HL-60 (cell line): ENCODE data around the gene SRMS.

Source experiments
- DNase-seq, 2 experiments: peaks; one replicate each; pipeline ENCODE4 v3.0.0-alpha.2; 2010 to 2020; ENCODE audit warnings: low read depth in 1 of 2, low spot score in 1 of 2
- H3K27ac ChIP-seq: fragments of 250-450 bp; sonication (Bioruptor Pico); replicated peaks from 2 replicates; pipeline ENCODE4 v1.5.1; 2020; ENCODE audit warnings: mild to moderate bottlenecking, moderate library complexity
- H3K27me3 ChIP-seq: fragments of 250-450 bp; sonication (Bioruptor Pico); 2 replicates; pipeline ENCODE4 v1.5.1; 2021; ENCODE audit warnings: mild to moderate bottlenecking, moderate library complexity; ENCODE audit not compliant: insufficient read depth, poor library complexity, severe bottlenecking
- H3K4me3 ChIP-seq: replicated peaks from 2 replicates; pipeline ENCODE4 v1.5.1; 2011; ENCODE audit warnings: mild to moderate bottlenecking, control low read depth, low read length; ENCODE audit not compliant: insufficient read depth
- CTCF ChIP-seq: IDR thresholded peaks from one replicate; pipeline ENCODE4 v1.5.1; 2011; ENCODE audit warnings: low read length, control low read depth, inconsistent platforms; ENCODE audit not compliant: insufficient read depth
- GABPA ChIP-seq: IDR thresholded peaks from 2 replicates; pipeline ENCODE4 v1.6.1; 2012; ENCODE audit warnings: low read depth
- POLR2AphosphoS5 ChIP-seq: IDR thresholded peaks from 2 replicates; pipeline ENCODE4 v1.6.1; 2012; ENCODE audit warnings: low read depth
- SPI1 ChIP-seq: IDR thresholded peaks from 2 replicates; pipeline ENCODE4 v1.6.1; 2012; ENCODE audit warnings: low read depth, mild to moderate bottlenecking, borderline replicate concordance
- TF ChIP-seq, protein P1 (sequence below): IDR thresholded peaks from 2 replicates; pipeline ENCODE4 v1.6.1; 2012; ENCODE audit warnings: low read depth; ENCODE audit not compliant: insufficient replicate concordance

The SRMS gene

GRCh38 chr20:63536997-63537524 lies 10.5 kb downstream of the SRMS start, which contains the start of gene PTK6:
Gene PTK6, minus strand, starts transcription at chr20:63537376. Its CDS starts 62 bp downstream, at chr20:63537314.
- H3K27me3 ChIP-seq: peaks cover 23% of the 10 kb centered on the region
- TF ChIP-seq SPI1: peak; percentile 85
- TF ChIP-seq, protein P1, sequence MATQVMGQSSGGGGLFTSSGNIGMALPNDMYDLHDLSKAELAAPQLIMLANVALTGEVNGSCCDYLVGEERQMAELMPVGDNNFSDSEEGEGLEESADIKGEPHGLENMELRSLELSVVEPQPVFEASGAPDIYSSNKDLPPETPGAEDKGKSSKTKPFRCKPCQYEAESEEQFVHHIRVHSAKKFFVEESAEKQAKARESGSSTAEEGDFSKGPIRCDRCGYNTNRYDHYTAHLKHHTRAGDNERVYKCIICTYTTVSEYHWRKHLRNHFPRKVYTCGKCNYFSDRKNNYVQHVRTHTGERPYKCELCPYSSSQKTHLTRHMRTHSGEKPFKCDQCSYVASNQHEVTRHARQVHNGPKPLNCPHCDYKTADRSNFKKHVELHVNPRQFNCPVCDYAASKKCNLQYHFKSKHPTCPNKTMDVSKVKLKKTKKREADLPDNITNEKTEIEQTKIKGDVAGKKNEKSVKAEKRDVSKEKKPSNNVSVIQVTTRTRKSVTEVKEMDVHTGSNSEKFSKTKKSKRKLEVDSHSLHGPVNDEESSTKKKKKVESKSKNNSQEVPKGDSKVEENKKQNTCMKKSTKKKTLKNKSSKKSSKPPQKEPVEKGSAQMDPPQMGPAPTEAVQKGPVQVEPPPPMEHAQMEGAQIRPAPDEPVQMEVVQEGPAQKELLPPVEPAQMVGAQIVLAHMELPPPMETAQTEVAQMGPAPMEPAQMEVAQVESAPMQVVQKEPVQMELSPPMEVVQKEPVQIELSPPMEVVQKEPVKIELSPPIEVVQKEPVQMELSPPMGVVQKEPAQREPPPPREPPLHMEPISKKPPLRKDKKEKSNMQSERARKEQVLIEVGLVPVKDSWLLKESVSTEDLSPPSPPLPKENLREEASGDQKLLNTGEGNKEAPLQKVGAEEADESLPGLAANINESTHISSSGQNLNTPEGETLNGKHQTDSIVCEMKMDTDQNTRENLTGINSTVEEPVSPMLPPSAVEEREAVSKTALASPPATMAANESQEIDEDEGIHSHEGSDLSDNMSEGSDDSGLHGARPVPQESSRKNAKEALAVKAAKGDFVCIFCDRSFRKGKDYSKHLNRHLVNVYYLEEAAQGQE: no peak
- no peak for TF ChIP-seq GABPA
- TF ChIP-seq POLR2AphosphoS5: no peak
- peak within 1 kb of the TSS; percentile 42 for H3K4me3 ChIP-seq
- peak; percentile 50 to 77 for DNase-seq
- H3K27ac ChIP-seq: peak within 1 kb of the TSS; percentile 61

DNA sequence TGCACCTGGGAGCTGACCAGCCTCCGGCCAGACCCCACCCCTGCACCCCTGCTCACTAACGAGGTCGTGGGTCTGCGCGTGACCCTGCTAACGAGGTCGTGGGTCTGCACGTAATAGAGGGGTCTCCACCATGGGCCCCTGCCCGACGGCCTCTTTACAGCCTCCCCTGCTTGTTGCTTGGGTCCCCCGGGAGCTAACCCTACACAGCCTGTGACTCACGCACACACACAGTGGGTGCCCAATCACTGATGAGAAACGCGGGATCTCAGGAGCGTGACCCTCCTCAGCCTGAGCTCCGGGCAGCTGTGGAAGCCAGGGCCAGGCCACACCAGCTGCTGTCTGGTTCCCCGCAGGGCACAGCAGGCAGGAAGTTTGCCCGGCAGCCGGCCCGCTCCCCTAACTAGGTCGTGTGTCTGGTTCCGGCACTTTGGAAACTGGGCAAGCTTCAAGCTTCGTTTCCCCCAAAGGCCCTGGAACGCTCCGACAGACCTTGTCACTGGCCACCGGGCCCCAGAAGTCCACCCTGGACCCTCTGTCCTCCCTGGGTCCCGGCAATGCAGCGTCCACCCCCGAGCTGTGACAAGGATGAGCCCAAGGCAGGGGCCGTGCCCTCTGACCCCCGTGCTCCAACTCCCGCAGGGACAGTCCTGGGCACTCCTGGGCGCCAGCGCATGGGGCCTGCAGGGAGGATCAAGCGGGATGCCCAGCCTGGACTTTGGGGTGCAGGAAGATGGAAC lies 11.1 kb downstream of the SRMS start:
- TF ChIP-seq POLR2AphosphoS5 (no peak), SPI1 (no peak), CTCF (no peak), GABPA (no peak)
- TF ChIP-seq, protein P1: no peak
- Histone ChIP-seq H3K4me3 (no peak overlapping the region), H3K27me3 (peaks cover 22% of the 10 kb centered on the region), H3K27ac (no peak overlapping the region)
- no peak for DNase-seq

DNA sequence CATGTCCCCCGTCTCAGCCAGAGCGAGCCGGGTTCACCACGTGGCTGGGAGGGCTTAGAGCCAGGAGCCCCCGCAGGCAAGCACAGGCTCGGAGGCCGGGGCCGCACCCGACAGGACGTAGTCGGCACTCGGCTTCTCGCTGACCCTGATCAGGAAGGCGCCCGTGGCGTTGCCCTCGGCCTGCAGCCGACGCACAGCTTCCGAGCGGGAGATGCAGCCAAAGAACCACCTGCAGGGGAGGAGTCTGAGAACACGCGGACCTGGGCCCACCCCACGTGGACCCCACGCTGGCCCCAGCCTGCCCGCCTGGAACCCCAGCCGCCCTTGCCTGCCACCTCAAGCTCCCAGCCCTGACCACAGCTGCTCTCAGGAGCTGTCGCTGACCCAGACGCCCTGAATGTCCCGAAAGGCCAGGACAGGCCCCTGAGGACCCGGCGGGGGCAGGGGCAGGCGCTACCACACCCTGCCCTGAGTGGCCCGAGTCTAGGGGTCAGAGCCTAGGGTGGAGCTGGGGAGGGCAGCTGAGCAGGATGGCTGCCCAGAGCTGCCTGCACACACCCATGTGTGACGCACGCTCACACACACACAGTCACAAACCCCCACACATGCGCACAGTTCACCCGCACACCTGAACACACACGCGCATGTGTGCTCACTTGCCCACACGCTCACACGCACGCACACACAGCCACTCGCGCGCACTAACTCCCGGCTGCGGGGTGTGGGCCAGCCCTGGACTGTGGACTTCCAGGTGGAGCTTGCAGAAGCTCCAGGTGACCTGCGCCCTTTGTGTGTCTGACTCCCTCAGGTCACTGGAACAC lies 12.5 kb downstream of the SRMS start:
- TF ChIP-seq POLR2AphosphoS5 (no peak), SPI1 (no peak), GABPA (no peak), CTCF (no peak)
- TF ChIP-seq, protein P1: no peak
- no peak for DNase-seq
- H3K27ac ChIP-seq: no peak overlapping the region
- H3K4me3 ChIP-seq: no peak overlapping the region
- peaks cover 14% of the 10 kb centered on the region for H3K27me3 ChIP-seq
